A549 (cell line): Measurements from ENCODE around the gene IL1F10. TPM values are rescaled to one million over a fixed set of nuclear protein-coding genes. Genes with fewer than 3 reads are reported as not detected.

ENCODE experiments used
- ATAC-seq, 2 experiments: fragments of 200-7000 bp in 1 of 2; fragments of >200 bp in 1 of 2; cut with Nextera tagmentation in 1 of 2; cut with Tn5 transposase in 1 of 2; 3 replicates each; pipeline versions ENCODE4 v1.8.0 to v1.9.1; 2018 to 2020; ENCODE audit warnings: mild to moderate bottlenecking in 1 of 2, moderate library complexity in 1 of 2
- CTCF ChIA-PET: fragments of 300-600 bp; sonication (Branson Sonifier 250); formaldehyde crosslinking; extraction: SDS; loops from one replicate; lab custom pipeline; 2021; ENCODE audit warnings: antibody characterized with exemption, inconsistent platforms; lab: Yijun Ruan, JAX
- POLR2A ChIA-PET: fragments of 350-600 bp; formaldehyde crosslinking; extraction: SDS; loops from one replicate; lab custom pipeline; 2021; ENCODE audit warnings: antibody characterized with exemption, inconsistent platforms; lab: Yijun Ruan, JAX
- DNase-seq, 2 experiments: peaks; one replicate each; pipeline versions ENCODE4 v3.0.0 to v3.0.0-alpha.2; 2011 to 2016; ENCODE audit warnings: low read depth in 1 of 2, low spot score in 1 of 2
- FAIRE-seq: peaks from 2 replicates; lab custom pipeline; 2011; peaks lifted over from hg19 to GRCh38; lab: Jason Lieb, UNC
- H3K27ac ChIP-seq, 2 experiments: fragments of >200 bp; sonication (Bioruptor Twin); formaldehyde crosslinking; 3 replicates each; pipeline ENCODE4 v1.5.1; 2016 to 2017
- H3K4me1 ChIP-seq: fragments of >200 bp; sonication (Bioruptor Twin); formaldehyde crosslinking; 3 replicates; pipeline ENCODE4 v1.6.1; 2016
- H3K4me2 ChIP-seq: fragments of >200 bp; sonication (Bioruptor Twin); formaldehyde crosslinking; 3 replicates; pipeline ENCODE4 v1.6.1; 2016
- H3K4me3 ChIP-seq: fragments of >200 bp; sonication (Bioruptor Twin); formaldehyde crosslinking; 3 replicates; pipeline ENCODE4 v1.5.1; 2016
- H3K9me3 ChIP-seq: fragments of >200 bp; sonication (Bioruptor Twin); formaldehyde crosslinking; 3 replicates; pipeline ENCODE4 v1.6.1; 2016
- CHD4 ChIP-seq: fragments of 200-600 bp; sonication (generic); IDR thresholded peaks from 2 replicates; pipeline ENCODE4 v1.6.1; 2016; ENCODE audit warnings: antibody characterized with exemption, mild to moderate bottlenecking, borderline replicate concordance
- EHMT2 ChIP-seq: fragments of 200-600 bp; sonication (generic); IDR thresholded peaks from 2 replicates; pipeline ENCODE4 v1.6.1; 2016; ENCODE audit warnings: antibody characterized with exemption, low read depth, mild to moderate bottlenecking, moderate library complexity
- EP300 ChIP-seq, 2 experiments: fragments of >200 bp; sonication (Bioruptor Twin); formaldehyde crosslinking; IDR thresholded peaks; 2 replicates in 1 of 2; 3 replicates in 1 of 2; pipeline ENCODE4 v1.6.1; 2016 to 2017
- ESRRA ChIP-seq: fragments of 150-350 bp; IDR thresholded peaks from 2 replicates; pipeline ENCODE4 v1.6.1; 2014; ENCODE audit warnings: mild to moderate bottlenecking, low read length, borderline replicate concordance
- GATA3 ChIP-seq: IDR thresholded peaks from 2 replicates; pipeline ENCODE4 v1.6.1; 2012; ENCODE audit warnings: borderline replicate concordance
- HEYL ChIP-seq: fragments of 250-450 bp; sonication (Bioruptor Pico); IDR thresholded peaks from 2 replicates; pipeline ENCODE4 v1.8.0; 2021; ENCODE audit warnings: mild to moderate bottlenecking, moderate library complexity
- HOXB13 ChIP-seq: fragments of 250-450 bp; sonication (Bioruptor Pico); IDR thresholded peaks from 2 replicates; pipeline ENCODE4 v1.5.0; 2020; ENCODE audit warnings: low read depth, mild to moderate bottlenecking, moderate library complexity
- HOXB5 ChIP-seq: fragments of 250-450 bp; sonication (Bioruptor Pico); IDR thresholded peaks from 2 replicates; pipeline ENCODE4 v1.5.0; 2020; ENCODE audit warnings: mild to moderate bottlenecking, moderate library complexity
- JUN ChIP-seq, 2 experiments: fragments of >200 bp; sonication (Bioruptor Twin); formaldehyde crosslinking; IDR thresholded peaks; 2 replicates in 1 of 2; 3 replicates in 1 of 2; pipeline ENCODE4 v1.6.1; 2016 to 2017
- RAD21 ChIP-seq, 2 experiments: fragments of >200 bp in 1 of 2; sonication (Bioruptor Twin) in 1 of 2; formaldehyde crosslinking in 1 of 2; IDR thresholded peaks in 1 of 2; conservative IDR thresholded peaks in 1 of 2; 2 replicates in 1 of 2; 3 replicates in 1 of 2; pipeline ENCODE4 v1.6.1; 2012 to 2018; ENCODE audit warnings: inconsistent platforms in 1 of 2
- RFX5 ChIP-seq: fragments of 450-650 bp; IDR thresholded peaks from 2 replicates; pipeline ENCODE4 v1.7.1; 2014; ENCODE audit warnings: antibody characterized with exemption, mild to moderate bottlenecking, moderate library complexity
- SMC3 ChIP-seq: fragments of >200 bp; sonication (Bioruptor Twin); formaldehyde crosslinking; IDR thresholded peaks from 3 replicates; pipeline ENCODE4 v1.6.1; 2018; ENCODE audit warnings: inconsistent platforms
- ZC3H11A ChIP-seq: fragments of 450-650 bp; IDR thresholded peaks from 2 replicates; pipeline ENCODE4 v1.6.1; 2014; ENCODE audit warnings: antibody characterized with exemption, mild to moderate bottlenecking
- ZNF302 ChIP-seq: fragments of 250-450 bp; sonication (Bioruptor Pico); IDR thresholded peaks from 2 replicates; pipeline ENCODE4 v1.9.0; 2021; ENCODE audit warnings: inconsistent platforms, mild to moderate bottlenecking, moderate library complexity
- WGBS: methylation state at CpG from one replicate; pipeline ENCODE4 v1.1.6; 2017; ENCODE audit errors: missing lambda C conversion rate; 5-methylcytosine and 5-hydroxymethylcytosine counted together
- polyA plus RNA-seq, 4 experiments: library from polyadenylated mRNA; depleted of rRNA in 3 of 4; stranded (reverse); fragments of >200 nt; fragmentation: RNase III in 1 of 4; extraction: RNeasy Plus Mini Kit Qiagen cat#74134 plus additional on column Dnase treatment in 1 of 4; gene quantifications; 2 replicates in 3 of 4; 3 replicates in 1 of 4; pipeline ENCODE4 v1.2.3, GENCODE V29; 2011 to 2017
- TF ChIP-seq, protein P1 (sequence below): fragments of >200 bp; sonication (Bioruptor Twin); formaldehyde crosslinking; IDR thresholded peaks from 2 replicates; pipeline ENCODE4 v1.6.1; 2016
- TF ChIP-seq, protein P2 (sequence below): fragments of 250-450 bp; sonication (Bioruptor Pico); IDR thresholded peaks from 2 replicates; pipeline ENCODE4 v1.5.0; 2020; ENCODE audit warnings: low read depth, mild to moderate bottlenecking, moderate library complexity

IL1F10 gene
- polyA plus RNA-seq, 2 of the 4 experiments (the other 2 are of a cell fraction), result not detected

DNA sequence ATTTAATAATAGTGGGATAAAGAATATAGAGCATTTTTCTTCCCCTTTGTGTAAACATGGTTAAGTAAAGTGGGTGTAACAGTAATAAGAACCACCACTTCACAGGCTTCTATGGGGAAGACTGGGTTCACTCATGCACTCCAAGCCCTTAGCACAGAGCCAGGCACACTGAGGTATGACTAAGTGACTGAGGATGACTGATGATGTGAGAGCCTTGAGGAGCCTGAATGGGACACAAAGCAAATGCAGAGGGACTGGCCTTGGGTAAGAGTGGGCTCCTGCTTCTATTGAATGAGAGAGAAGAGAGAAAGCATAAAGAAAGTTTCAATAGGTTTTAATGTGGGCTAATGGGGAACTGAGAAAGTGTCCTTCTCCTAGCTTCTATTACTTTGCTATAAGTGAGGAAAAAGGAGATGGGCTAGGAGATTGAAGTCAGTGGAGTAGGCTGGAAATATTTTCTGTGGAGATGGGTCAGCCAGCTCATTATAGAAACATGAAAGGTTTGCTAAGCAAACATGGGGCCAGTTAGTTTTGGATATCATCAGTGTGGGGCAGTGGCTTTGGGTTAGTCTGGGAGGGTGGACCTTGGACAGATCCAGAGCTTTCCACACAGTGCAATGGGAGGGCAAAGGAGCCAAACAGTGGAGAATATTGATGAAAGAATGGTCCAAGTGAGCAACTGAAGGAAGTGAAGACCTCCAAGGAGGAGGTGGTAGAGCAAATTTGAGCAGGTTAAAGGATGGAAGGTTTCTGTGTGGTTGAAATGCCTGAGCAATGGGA, 20.6 kb downstream of the IL1F10 start:
- FAIRE-seq, result no peak
- ATAC-seq, result peak in 1 of 2 experiments; percentile 51; a peak in 1 of 6 replicates
- Histone ChIP-seq H3K4me3 (no peak overlapping the region), H3K4me2 (no peak overlapping the region), H3K9me3 (peaks cover 5% of the 10 kb centered on the region; the same call in 2 of the 3 replicates), H3K27ac (no peak overlapping the region), H3K4me1 (no peaks in the 10 kb centered on the region)
- TF ChIP-seq, protein P1, sequence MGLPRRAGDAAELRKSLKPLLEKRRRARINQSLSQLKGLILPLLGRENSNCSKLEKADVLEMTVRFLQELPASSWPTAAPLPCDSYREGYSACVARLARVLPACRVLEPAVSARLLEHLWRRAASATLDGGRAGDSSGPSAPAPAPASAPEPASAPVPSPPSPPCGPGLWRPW, result no peak
- no peak for TF ChIP-seq GATA3
- no peak for TF ChIP-seq ZC3H11A
- TF ChIP-seq RAD21 (conservative IDR thresholded peaks at IDR 0.05 in 1 of 2, IDR thresholded peaks at IDR 0.05 in 1 of 2), result no peak
- TF ChIP-seq EHMT2, result no peak
- TF ChIP-seq, protein P2, sequence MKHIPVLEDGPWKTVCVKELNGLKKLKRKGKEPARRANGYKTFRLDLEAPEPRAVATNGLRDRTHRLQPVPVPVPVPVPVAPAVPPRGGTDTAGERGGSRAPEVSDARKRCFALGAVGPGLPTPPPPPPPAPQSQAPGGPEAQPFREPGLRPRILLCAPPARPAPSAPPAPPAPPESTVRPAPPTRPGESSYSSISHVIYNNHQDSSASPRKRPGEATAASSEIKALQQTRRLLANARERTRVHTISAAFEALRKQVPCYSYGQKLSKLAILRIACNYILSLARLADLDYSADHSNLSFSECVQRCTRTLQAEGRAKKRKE (CRISPR knock-in tag), result no peak
- TF ChIP-seq SMC3, result no peak
- TF ChIP-seq ZNF302 (CRISPR knock-in tag), result no peak
- CTCF ChIA-PET, result interaction anchor here (1.2 to 6.5 kb wide), 4 partner anchors 10 to 302 kb away, joined by 3 to 44 read pairs (median 7); no protein-coding TSS in a partner anchor
- POLR2A ChIA-PET, result no interaction called here
- no peak for DNase-seq

DNA sequence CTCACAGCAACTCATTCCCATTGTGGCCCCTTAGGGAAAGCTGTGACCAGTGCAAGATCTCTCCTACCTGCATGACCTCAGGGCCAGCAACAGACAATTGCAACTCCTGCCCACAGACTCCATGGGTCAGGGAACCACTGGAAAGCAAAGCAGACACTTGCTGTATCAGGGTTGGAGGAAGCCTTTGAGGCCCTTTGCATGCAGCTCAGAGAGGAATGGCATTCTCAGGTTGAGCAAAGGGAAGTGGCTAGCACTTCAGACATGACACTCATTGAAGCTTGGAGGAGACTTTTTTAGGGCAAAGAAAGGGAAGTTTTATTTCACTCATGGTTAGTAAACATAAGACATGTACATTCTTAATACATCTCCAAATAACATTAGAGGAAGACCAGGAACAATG, 22.1 kb downstream of the IL1F10 start:
- Histone ChIP-seq H3K4me1 (no peaks in the 10 kb centered on the region), H3K4me2 (no peak overlapping the region), H3K27ac (no peak overlapping the region), H3K4me3 (no peak overlapping the region), H3K9me3 (peaks cover 9% of the 10 kb centered on the region)
- ChIA-PET POLR2A (no interaction called here), CTCF (interaction anchor here (0.5 to 6.5 kb wide), 7 partner anchors 11 to 300 kb away, joined by 3 to 44 read pairs (median 4); no protein-coding TSS in a partner anchor)
- TF ChIP-seq HOXB5 (CRISPR knock-in tag) (no peak), HEYL (CRISPR knock-in tag) (no peak), HOXB13 (no peak), ESRRA (no peak)
- no peak for DNase-seq
- ATAC-seq, result no peak
- FAIRE-seq, result no peak

DNA sequence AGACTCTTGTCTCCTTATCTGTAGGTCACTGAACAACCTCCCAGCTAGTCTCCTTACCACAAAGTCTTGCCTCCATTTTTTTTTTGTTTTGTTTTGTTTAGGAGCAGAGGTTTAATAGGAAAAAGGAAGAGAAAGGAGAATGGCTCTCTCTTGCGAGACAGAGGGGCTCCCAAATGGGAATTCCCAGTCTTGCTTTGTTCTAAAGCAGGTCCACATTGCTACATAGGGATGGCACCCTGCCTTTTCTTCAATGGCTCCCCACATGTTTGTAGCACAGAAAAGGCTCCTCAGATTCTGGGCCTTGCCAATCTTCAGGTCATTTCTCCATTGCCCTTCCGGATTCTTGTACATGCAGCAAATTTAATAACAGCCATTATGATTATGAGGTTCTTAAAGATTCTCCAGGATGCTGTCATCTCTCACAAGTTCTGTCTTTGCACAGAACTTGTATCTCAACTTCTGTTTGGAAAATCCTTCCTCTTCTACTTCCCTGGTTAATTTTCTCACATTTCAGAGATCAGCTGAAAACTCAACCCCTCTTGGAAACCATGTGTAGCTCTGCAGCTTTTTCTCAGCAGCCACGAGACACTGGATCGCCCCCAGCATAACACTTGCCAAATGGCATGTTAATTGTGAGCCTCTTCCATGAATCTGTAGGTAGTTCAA, 23.6 kb downstream of the IL1F10 start:
- ChIA-PET CTCF (interaction anchor here (1.8 to 6.5 kb wide), 2 partner anchors 13 to 46 kb away, joined by 6 to 44 read pairs; no protein-coding TSS in a partner anchor), POLR2A (no interaction called here)
- no peak overlapping the region for H3K4me2 ChIP-seq
- FAIRE-seq (no peak), ATAC-seq (no peak), DNase-seq (no peak)
- H3K9me3 ChIP-seq, result peaks cover 14% of the 10 kb centered on the region
- WGBS, result 22% methylated on average over 4 of the region's 4 CpGs
- no peak overlapping the region for H3K27ac ChIP-seq
- no peaks in the 10 kb centered on the region for H3K4me1 ChIP-seq
- no peak for TF ChIP-seq EP300 (IDR thresholded peaks at IDR 0.05)
- TF ChIP-seq JUN (IDR thresholded peaks at IDR 0.05), result no peak
- TF ChIP-seq CHD4, result no peak
- TF ChIP-seq RFX5, result no peak
- TF ChIP-seq, protein P2 (CRISPR knock-in tag), result no peak
- H3K4me3 ChIP-seq, result no peak overlapping the region
